H1 (cell line): Measurements from ENCODE around the gene TBC1D12. TPM values are rescaled to one million over a fixed set of nuclear protein-coding genes. Genes with fewer than 3 reads are reported as not detected.

Experiments used
- CTCF ChIA-PET: fragments of 300-600 bp; sonication (Branson Sonifier 250); formaldehyde crosslinking; loops from one replicate; lab custom pipeline; 2021; ENCODE audit not compliant: partially characterized antibody; lab: Charles Lee
- POLR2A ChIA-PET: fragments of 300-600 bp; sonication (Branson Sonifier 250); formaldehyde crosslinking; loops from one replicate; lab custom pipeline; 2021; ENCODE audit warnings: inconsistent platforms; ENCODE audit not compliant: partially characterized antibody; lab: Charles Lee
- DNase-seq, 2 experiments: peaks; one replicate each; pipeline versions ENCODE4 v3.0.0 to v3.0.0-alpha.2; 2010 to 2022; ENCODE audit warnings: low spot score in 2 of 2, low read depth in 1 of 2, mixed read lengths in 1 of 2
- FAIRE-seq: peaks from 2 replicates; lab custom pipeline; 2011; peaks lifted over from hg19 to GRCh38; lab: Jason Lieb, UNC
- H2AFZ ChIP-seq: 2 replicates; pipeline ENCODE4 v1.8.1; 2012; ENCODE audit warnings: low read length, inconsistent platforms
- H2AK5ac ChIP-seq: 2 replicates; pipeline ENCODE4 v1.6.1; 2013; ENCODE audit warnings: low read depth, low read length
- H2BK120ac ChIP-seq: replicated peaks from 2 replicates; pipeline ENCODE3; 2013; ENCODE audit warnings: low read depth, low read length, inconsistent platforms
- H2BK12ac ChIP-seq: 2 replicates; pipeline ENCODE4 v1.6.1; 2013; ENCODE audit warnings: low read depth, low read length
- H2BK15ac ChIP-seq: 2 replicates; pipeline ENCODE4 v1.6.1; 2013; ENCODE audit warnings: low read length
- H2BK20ac ChIP-seq: 2 replicates; pipeline ENCODE4 v1.6.1; 2013; ENCODE audit warnings: low read length
- H2BK5ac ChIP-seq: 2 replicates; pipeline ENCODE4 v1.6.1; 2013; ENCODE audit warnings: low read depth, low read length
- H3K14ac ChIP-seq: 2 replicates; pipeline ENCODE4 v1.6.1; 2013; ENCODE audit warnings: inconsistent platforms; ENCODE audit not compliant: insufficient read length
- H3K18ac ChIP-seq: 2 replicates; pipeline ENCODE4 v1.6.1; 2013; ENCODE audit warnings: low read length; ENCODE audit errors: extremely low read depth
- H3K23ac ChIP-seq: 2 replicates; pipeline ENCODE4 v1.6.1; 2013; ENCODE audit warnings: inconsistent platforms; ENCODE audit not compliant: insufficient read length
- H3K23me2 ChIP-seq: 2 replicates; pipeline ENCODE4 v1.6.1; 2013; ENCODE audit warnings: low read depth, low read length
- H3K27ac ChIP-seq: 2 replicates; pipeline ENCODE4 v1.6.1; 2011; ENCODE audit warnings: low read depth, low read length, inconsistent platforms
- H3K27me3 ChIP-seq, 4 experiments: replicated peaks in 1 of 4; 1 replicate in 1 of 4; 2 replicates in 3 of 4; pipeline versions ENCODE4 v1.6.1 to v1.8.1; 2011 to 2013; ENCODE audit warnings: low read length in 3 of 4, mild to moderate bottlenecking in 3 of 4, inconsistent platforms in 2 of 4, mixed read lengths in 2 of 4, moderate library complexity in 1 of 4; ENCODE audit not compliant: control insufficient read depth in 3 of 4, insufficient read depth in 3 of 4; ENCODE audit errors: extremely low read depth in 1 of 4
- H3K36me3 ChIP-seq, 4 experiments: 2 replicates each; pipeline versions ENCODE4 v1.6.1 to v1.8.1; 2011 to 2013; ENCODE audit warnings: mild to moderate bottlenecking in 4 of 4, low read length in 3 of 4, moderate library complexity in 2 of 4, control low read depth in 1 of 4, inconsistent platforms in 1 of 4; ENCODE audit not compliant: insufficient read depth in 4 of 4, control insufficient read depth in 2 of 4
- H3K4ac ChIP-seq: replicated peaks from 2 replicates; pipeline ENCODE3; 2013; ENCODE audit warnings: low read length, low read depth, mixed read lengths, inconsistent platforms; ENCODE audit not compliant: insufficient read length
- H3K4me1 ChIP-seq, 4 experiments: replicated peaks in 1 of 4; 1 replicate in 1 of 4; 2 replicates in 3 of 4; pipeline versions ENCODE4 v1.6.1 to v1.8.1; 2011 to 2013; ENCODE audit warnings: low read length in 3 of 4, inconsistent platforms in 2 of 4, mixed read lengths in 1 of 4; ENCODE audit not compliant: insufficient read depth in 4 of 4, control insufficient read depth in 3 of 4
- H3K4me2 ChIP-seq, 2 experiments: 2 replicates each; pipeline versions ENCODE4 v1.6.1 to v1.8.1; 2011 to 2013; ENCODE audit warnings: low read depth in 2 of 2, low read length in 2 of 2, control low read depth in 1 of 2, inconsistent platforms in 1 of 2, mild to moderate bottlenecking in 1 of 2; ENCODE audit not compliant: insufficient read depth in 1 of 2
- H3K4me3 ChIP-seq, 4 experiments: fragments of 200-600, 300-600 bp in 1 of 4; sonication (generic), shearing (Covaris generic), sonication (Bioruptor Twin) in 1 of 4; 2 replicates each; pipeline versions ENCODE4 v1.5.1 to v1.8.1; 2011 to 2016; ENCODE audit warnings: low read length in 4 of 4, low read depth in 3 of 4, control low read depth in 2 of 4, inconsistent platforms in 2 of 4, mild to moderate bottlenecking in 2 of 4, mixed read lengths in 1 of 4, moderate library complexity in 1 of 4; ENCODE audit not compliant: insufficient read depth in 2 of 4; ENCODE audit errors: extremely low read depth in 1 of 4
- H3K56ac ChIP-seq: replicated peaks from 2 replicates; pipeline ENCODE3; 2013; ENCODE audit warnings: low read depth, mild to moderate bottlenecking, mixed read lengths, low read length, inconsistent platforms; ENCODE audit not compliant: insufficient read length
- H3K79me1 ChIP-seq: 2 replicates; pipeline ENCODE4 v1.6.1; 2013; ENCODE audit warnings: low read depth, low read length, control low read depth
- H3K79me2 ChIP-seq, 2 experiments: 2 replicates each; pipeline versions ENCODE4 v1.6.1 to v1.8.1; 2012 to 2013; ENCODE audit warnings: low read length in 2 of 2, mild to moderate bottlenecking in 2 of 2, inconsistent platforms in 1 of 2; ENCODE audit not compliant: insufficient read depth in 2 of 2, control insufficient read depth in 1 of 2
- H3K9ac ChIP-seq, 4 experiments: replicated peaks in 1 of 4; 1 replicate in 1 of 4; 2 replicates in 3 of 4; pipeline versions ENCODE4 v1.6.1 to v1.8.1; 2011 to 2013; ENCODE audit warnings: low read depth in 3 of 4, low read length in 3 of 4, control low read depth in 2 of 4, mild to moderate bottlenecking in 2 of 4, moderate library complexity in 2 of 4, inconsistent platforms in 1 of 4; ENCODE audit errors: extremely low read depth in 1 of 4
- H3K9me3 ChIP-seq, 2 experiments: 2 replicates each; pipeline versions ENCODE4 v1.6.1 to v1.8.1; 2012 to 2013; ENCODE audit warnings: mild to moderate bottlenecking in 2 of 2, moderate library complexity in 2 of 2, control low read depth in 1 of 2, inconsistent platforms in 1 of 2, low read depth in 1 of 2, low read length in 1 of 2, mixed read lengths in 1 of 2; ENCODE audit not compliant: insufficient read depth in 2 of 2
- H4K20me1 ChIP-seq, 2 experiments: replicated peaks in 1 of 2; 2 replicates each; pipeline versions ENCODE3 to v1.8.1; 2011 to 2013; ENCODE audit warnings: inconsistent platforms in 2 of 2, low read length in 2 of 2, mild to moderate bottlenecking in 1 of 2; ENCODE audit not compliant: insufficient read depth in 2 of 2, control insufficient read depth in 1 of 2
- H4K5ac ChIP-seq: 2 replicates; pipeline ENCODE4 v1.6.1; 2013; ENCODE audit warnings: low read length, low read depth, mixed read lengths, inconsistent platforms; ENCODE audit not compliant: insufficient read length
- H4K8ac ChIP-seq: 2 replicates; pipeline ENCODE4 v1.8.0; 2013; ENCODE audit warnings: mild to moderate bottlenecking, moderate library complexity, low read length, inconsistent platforms; ENCODE audit not compliant: insufficient read depth; ENCODE audit errors: extremely low read depth
- H4K91ac ChIP-seq: replicated peaks from 2 replicates; pipeline ENCODE3; 2013; ENCODE audit warnings: low read length, mixed read lengths, inconsistent platforms; ENCODE audit not compliant: insufficient read length
- BCL11A ChIP-seq, 2 experiments: IDR thresholded peaks; one replicate each; pipeline ENCODE4 v1.6.1; 2011; ENCODE audit warnings: low read depth in 2 of 2, low read length in 2 of 2, mild to moderate bottlenecking in 2 of 2
- CBX5 ChIP-seq: fragments of 300-800, 300-1000 bp; sonication (generic); IDR thresholded peaks from 2 replicates; pipeline ENCODE4 v1.7.1; 2016; ENCODE audit warnings: antibody characterized with exemption, low read length, low read depth
- CEBPB ChIP-seq: IDR thresholded peaks from 2 replicates; pipeline ENCODE4 v1.6.1; 2012; ENCODE audit warnings: low read depth, low read length
- EZH2 ChIP-seq: fragments of 200-600 bp; sonication (generic); IDR thresholded peaks from 2 replicates; pipeline ENCODE4 v1.7.1; 2012; ENCODE audit warnings: low read depth, mild to moderate bottlenecking, moderate library complexity, low read length, inconsistent platforms; ENCODE audit not compliant: severe bottlenecking
- FOSL1 ChIP-seq: IDR thresholded peaks from 2 replicates; pipeline ENCODE4 v1.6.1; 2011; ENCODE audit warnings: mild to moderate bottlenecking, low read depth, low read length, moderate library complexity; ENCODE audit not compliant: insufficient read depth
- HDAC6 ChIP-seq: IDR thresholded peaks from one replicate; pipeline ENCODE4 v1.7.1; 2012; ENCODE audit warnings: low read depth, mild to moderate bottlenecking, inconsistent platforms, low read length, moderate library complexity
- KDM4A ChIP-seq: IDR thresholded peaks from one replicate; pipeline ENCODE4 v1.7.1; 2012; ENCODE audit warnings: low read depth, mild to moderate bottlenecking, moderate library complexity, low read length, inconsistent platforms; ENCODE audit not compliant: severe bottlenecking
- MAFK ChIP-seq: IDR thresholded peaks from 2 replicates; pipeline ENCODE4 v1.6.1; 2012; ENCODE audit warnings: low read depth, mild to moderate bottlenecking, improper control_type of control experiment, low read length
- POLR2A ChIP-seq, 2 experiments: IDR thresholded peaks; 1 replicate in 1 of 2; 2 replicates in 1 of 2; pipeline ENCODE4 v1.6.1; 2011; ENCODE audit warnings: low read depth in 2 of 2, low read length in 2 of 2, mild to moderate bottlenecking in 2 of 2; ENCODE audit errors: control extremely low read depth in 1 of 2
- POLR2AphosphoS5 ChIP-seq: IDR thresholded peaks from 2 replicates; pipeline ENCODE4 v1.6.1; 2011; ENCODE audit warnings: low read depth, low read length
- RAD21 ChIP-seq, 2 experiments: IDR thresholded peaks in 1 of 2; conservative IDR thresholded peaks in 1 of 2; 2 replicates each; pipeline ENCODE4 v1.6.1; 2011; ENCODE audit warnings: low read depth in 2 of 2, low read length in 2 of 2, improper control_type of control experiment in 1 of 2, inconsistent platforms in 1 of 2, mild to moderate bottlenecking in 1 of 2, moderate library complexity in 1 of 2
- RBBP5 ChIP-seq: IDR thresholded peaks from 2 replicates; pipeline ENCODE4 v1.7.1; 2012; ENCODE audit warnings: low read depth, mild to moderate bottlenecking, inconsistent platforms, low read length, moderate library complexity, borderline replicate concordance
- SP2 ChIP-seq: IDR thresholded peaks from 2 replicates; pipeline ENCODE4 v1.6.1; 2012; ENCODE audit warnings: mild to moderate bottlenecking, low read length, inconsistent platforms
- TAF1 ChIP-seq: IDR thresholded peaks from 2 replicates; pipeline ENCODE4 v1.6.1; 2011; ENCODE audit warnings: mild to moderate bottlenecking, low read depth, low read length
- WGBS, 2 experiments: shearing (Covaris generic) in 1 of 2; methylation state at CpG; one replicate each; pipeline versions ENCODE4 v1.1.6 to v1.1.7; 2013 to 2015; ENCODE audit warnings: low lambda C conversion rate in 2 of 2, mixed read lengths in 2 of 2, inconsistent platforms in 1 of 2, low coverage in 1 of 2, missing lambda C conversion rate in 1 of 2; ENCODE audit not compliant: insufficient replicate concordance in 2 of 2, insufficient coverage in 1 of 2, insufficient read length in 1 of 2; ENCODE audit errors: extremely low coverage in 1 of 2, missing lambda C conversion rate in 1 of 2; 5-methylcytosine and 5-hydroxymethylcytosine counted together
- polyA plus RNA-seq, 7 experiments: library from polyadenylated mRNA; depleted of rRNA in 3 of 7; stranded (reverse) in 5 of 7; unstranded in 2 of 7; fragments of >200 nt in 5 of 7; fragments of 200-250 nt in 2 of 7; gene quantifications; 1 replicate in 5 of 7; 2 replicates in 1 of 7; 4 replicates in 1 of 7; pipeline versions ENCODE4 v1.2.1 to v1.2.3, GENCODE V29; 2011 to 2013; ENCODE audit warnings: missing spikeins in 2 of 7, mixed read lengths in 2 of 7
- total RNA-seq: library from RNA; stranded (reverse); fragmentation: NEBNext Ultra II Directional; extraction: Animal tissue kit (Norgen Biotek cat#: 25700); gene quantifications from 2 replicates; pipeline ENCODE4 v1.2.1, GENCODE V29; 2021
- TF ChIP-seq, protein P1 (sequence below): IDR thresholded peaks from 2 replicates; pipeline ENCODE4 v1.6.1; 2012; ENCODE audit warnings: inconsistent platforms

The TBC1D12 gene
- total and polyA plus RNA-seq, 2 of the 8 experiments (the other 6 are each of a cell fraction or from before 2014, with no cell fraction given) = 1.1 to 3.2 TPM

GRCh38 chr10:94571528-94571927, 169.2 kb downstream of the TBC1D12 start:
- no peak overlapping the region for H4K91ac ChIP-seq
- H3K23me2 ChIP-seq = no peaks in the 10 kb centered on the region
- H3K4me3 ChIP-seq = no peak overlapping the region
- no peak overlapping the region for H3K4me2 ChIP-seq
- no peak overlapping the region for H2BK15ac ChIP-seq
- no peaks in the 10 kb centered on the region for H3K9me3 ChIP-seq
- H2BK20ac ChIP-seq = no peak overlapping the region
- H2AFZ ChIP-seq = no peak overlapping the region
- H4K8ac ChIP-seq = no peak overlapping the region
- peaks cover 0 to 27% of the 10 kb centered on the region in 2 experiments; a peak in 2 of 4 replicates for H3K79me2 ChIP-seq
- H2BK12ac ChIP-seq = no peak overlapping the region
- no peak overlapping the region for H3K23ac ChIP-seq
- no peak for DNase-seq
- no peak overlapping the region for H2AK5ac ChIP-seq
- WGBS, 2 experiments = 98% methylated on average over 3 of the region's 3 CpGs; no CpG with 5 or more reads in 1 of the 2 experiments
- H3K4me1 ChIP-seq = no peaks in the 10 kb centered on the region
- peaks cover 3% of the 10 kb centered on the region in 2 experiments for H4K20me1 ChIP-seq
- H3K9ac ChIP-seq = no peak overlapping the region
- no peaks in the 10 kb centered on the region for H3K79me1 ChIP-seq
- peaks cover 5 to 93% (median 53%) of the 10 kb centered on the region in 4 experiments; a peak in 7 of 8 replicates for H3K36me3 ChIP-seq
- no peak overlapping the region for H3K27ac ChIP-seq
- H4K5ac ChIP-seq = no peak overlapping the region
- ChIA-PET CTCF (no interaction called here), POLR2A (interaction anchor here (0.7 to 1.6 kb wide), 2 partner anchors 10 kb away, joined by 4 to 5 read pairs; no protein-coding TSS in a partner anchor)
- no peak overlapping the region for H3K56ac ChIP-seq
- no peak overlapping the region for H2BK120ac ChIP-seq
- no peak overlapping the region for H3K18ac ChIP-seq
- H3K4ac ChIP-seq = no peak overlapping the region
- no peak overlapping the region for H2BK5ac ChIP-seq
- H3K14ac ChIP-seq = no peak overlapping the region
- no peak for FAIRE-seq
- TF ChIP-seq HDAC6 (no peak), BCL11A (IDR thresholded peaks at IDR 0.05; ENCODE audit: low read depth in 2 of 2, low read length in 2 of 2) (no peak), RAD21 (IDR thresholded peaks at IDR 0.05 in 1 of 2, conservative IDR thresholded peaks at IDR 0.05 in 1 of 2; ENCODE audit: low read depth in 2 of 2, low read length in 2 of 2) (no peak), MAFK (no peak), POLR2A (IDR thresholded peaks at IDR 0.05; ENCODE audit: control extremely low read depth in 1 of 2, low read depth in 2 of 2, low read length in 2 of 2) (no peak), FOSL1 (no peak), POLR2AphosphoS5 (no peak), CEBPB (no peak), RBBP5 (no peak), EZH2 (no peak), CBX5 (no peak), KDM4A (no peak), SP2 (no peak), TAF1 (no peak)
- TF ChIP-seq, protein P1, sequence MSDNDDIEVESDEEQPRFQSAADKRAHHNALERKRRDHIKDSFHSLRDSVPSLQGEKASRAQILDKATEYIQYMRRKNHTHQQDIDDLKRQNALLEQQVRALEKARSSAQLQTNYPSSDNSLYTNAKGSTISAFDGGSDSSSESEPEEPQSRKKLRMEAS = no peak
- peaks cover 0 to 1% (median 0%) of the 10 kb centered on the region in 4 experiments; a peak in 1 of 7 replicates for H3K27me3 ChIP-seq
